Liver (tissue), 9 donors: ENCODE results near the gene EXT2. TPM values are rescaled to one million over a fixed set of nuclear protein-coding genes. Genes with fewer than 3 reads are reported as not detected.

ENCODE experiments used
- DNase-seq: peaks from one replicate; pipeline ENCODE4 v3.0.0-alpha.2; 2017; ENCODE audit warnings: low spot score
- H3K27ac ChIP-seq, 2 donors: one replicate each; pipeline ENCODE4 v1.7.0; 2013; ENCODE audit warnings: inconsistent platforms in 2 of 2, low read length in 2 of 2, control low read depth in 1 of 2, low read depth in 1 of 2, mild to moderate bottlenecking in 1 of 2
- H3K27me3 ChIP-seq, 4 donors: one replicate each; pipeline versions ENCODE4 v1.6.1 to v1.7.0; 2013; ENCODE audit warnings: low read length in 3 of 4, inconsistent platforms in 1 of 4, mild to moderate bottlenecking in 1 of 4, moderate library complexity in 1 of 4; ENCODE audit not compliant: control insufficient read depth in 4 of 4, insufficient read depth in 4 of 4
- H3K36me3 ChIP-seq, 4 donors: one replicate each; pipeline versions ENCODE4 v1.6.1 to v1.7.0; 2013; ENCODE audit warnings: low read length in 3 of 4, mild to moderate bottlenecking in 3 of 4, low read depth in 1 of 4, moderate library complexity in 1 of 4; ENCODE audit not compliant: control insufficient read depth in 4 of 4, insufficient read depth in 3 of 4
- H3K4me1 ChIP-seq, 4 donors: one replicate each; pipeline versions ENCODE4 v1.6.1 to v1.7.0; 2013; ENCODE audit warnings: low read length in 3 of 4, mild to moderate bottlenecking in 3 of 4, moderate library complexity in 1 of 4; ENCODE audit not compliant: control insufficient read depth in 4 of 4, insufficient read depth in 4 of 4
- H3K4me3 ChIP-seq, 3 donors: one replicate each; pipeline versions ENCODE4 v1.6.1 to v1.7.0; 2013; ENCODE audit warnings: low read length in 3 of 3, control low read depth in 1 of 3, low read depth in 1 of 3, mild to moderate bottlenecking in 1 of 3
- H3K9ac ChIP-seq, 2 donors: one replicate each; pipeline ENCODE4 v1.7.0; 2013; ENCODE audit warnings: low read length in 2 of 2, mild to moderate bottlenecking in 2 of 2, moderate library complexity in 2 of 2, control low read depth in 1 of 2, low read depth in 1 of 2
- H3K9me3 ChIP-seq, 4 donors: one replicate each; pipeline versions ENCODE4 v1.6.1 to v1.7.0; 2013; ENCODE audit warnings: low read length in 3 of 4; ENCODE audit not compliant: control insufficient read depth in 4 of 4
- ATF3 ChIP-seq: IDR thresholded peaks from 2 replicates; pipeline ENCODE4 v1.6.1; 2016; ENCODE audit warnings: antibody characterized with exemption
- CTCF ChIP-seq: fragments of 150-350 bp; IDR thresholded peaks from 2 replicates; pipeline ENCODE4 v1.5.1; 2017; ENCODE audit warnings: improper control_type of control experiment, low read depth, low read length; ENCODE audit not compliant: missing input control
- FOXA1 ChIP-seq: IDR thresholded peaks from 2 replicates; pipeline ENCODE4 v1.6.1; 2016; ENCODE audit warnings: antibody characterized with exemption
- FOXA2 ChIP-seq: IDR thresholded peaks from 2 replicates; pipeline ENCODE4 v1.6.1; 2016; ENCODE audit warnings: antibody characterized with exemption
- GABPA ChIP-seq, 2 donors: IDR thresholded peaks in 1 of 2; conservative IDR thresholded peaks in 1 of 2; 2 replicates each; pipeline ENCODE4 v1.6.1; 2016; ENCODE audit warnings: antibody characterized with exemption in 2 of 2, mild to moderate bottlenecking in 1 of 2, moderate library complexity in 1 of 2
- JUND ChIP-seq, 2 donors: IDR thresholded peaks; 2 replicates each; pipeline ENCODE4 v1.6.1; 2016; ENCODE audit warnings: antibody characterized with exemption in 2 of 2
- MAX ChIP-seq: IDR thresholded peaks from 2 replicates; pipeline ENCODE4 v1.6.1; 2016; ENCODE audit warnings: antibody characterized with exemption
- NR2F2 ChIP-seq: IDR thresholded peaks from 2 replicates; pipeline ENCODE4 v1.6.1; 2016; ENCODE audit warnings: antibody characterized with exemption
- RAD21 ChIP-seq, 2 donors: IDR thresholded peaks; 2 replicates each; pipeline ENCODE4 v1.6.1; 2016; ENCODE audit warnings: antibody characterized with exemption in 2 of 2, mild to moderate bottlenecking in 2 of 2
- RXRA ChIP-seq, 2 donors: IDR thresholded peaks; 2 replicates each; pipeline ENCODE4 v1.6.1; 2017 to 2018; ENCODE audit warnings: antibody characterized with exemption in 2 of 2, mild to moderate bottlenecking in 1 of 2
- SP1 ChIP-seq: IDR thresholded peaks from 2 replicates; pipeline ENCODE4 v1.6.1; 2018; ENCODE audit warnings: antibody characterized with exemption, mild to moderate bottlenecking
- TAF1 ChIP-seq: conservative IDR thresholded peaks from 2 replicates; pipeline ENCODE4 v1.6.1; 2016; ENCODE audit warnings: antibody characterized with exemption, mild to moderate bottlenecking
- YY1 ChIP-seq: IDR thresholded peaks from 2 replicates; pipeline ENCODE4 v1.6.1; 2016; ENCODE audit warnings: antibody characterized with exemption, mild to moderate bottlenecking
- ZBTB33 ChIP-seq: IDR thresholded peaks from 2 replicates; pipeline ENCODE4 v1.6.1; 2016; ENCODE audit warnings: antibody characterized with exemption
- WGBS: extraction: QIAGEN DNeasy Blood & Tissue Kit; methylation state at CpG from one replicate; pipeline ENCODE4 v1.1.7; 2013; 5-methylcytosine and 5-hydroxymethylcytosine counted together
- polyA plus RNA-seq, 2 donors: library from polyadenylated mRNA; stranded (reverse) in 1 of 2; unstranded in 1 of 2; fragments of 200-250 nt in 1 of 2; fragments of >200 nt in 1 of 2; fragmentation: Nextera tagmentation in 1 of 2; extraction: Ambion mirVana in 1 of 2; gene quantifications; one replicate each; pipeline versions ENCODE4 v1.2.1 to v1.2.3, GENCODE V29; 2013 to 2015
- total RNA-seq, 2 donors: library from RNA; depleted of rRNA; stranded (reverse); fragments of >200 nt; gene quantifications; one replicate each; pipeline ENCODE4 v1.2.3, GENCODE V29; 2014
- donor health status: healthy.
- donor health status: healthy.
- donor health status: healthy.
- donor health status: healthy.
- donor health status: healthy.

The EXT2 gene
- total and polyA plus RNA-seq, 4 donors: 8.4 to 36.1 (median 29.8) TPM

- no peak overlapping the region for H3K9ac ChIP-seq
- no peak overlapping the region for H3K4me3 ChIP-seq
- TF ChIP-seq RAD21 (IDR thresholded peaks at IDR 0.05) (no peak), GABPA (IDR thresholded peaks at IDR 0.05 in 1 of 2, conservative IDR thresholded peaks at IDR 0.05 in 1 of 2) (no peak), NR2F2 (no peak), SP1 (no peak)
- H3K27me3 ChIP-seq: no peaks in the 10 kb centered on the region
- peaks cover 0 to 3% (median 0%) of the 10 kb centered on the region in 4 donors for H3K4me1 ChIP-seq
- no peaks in the 10 kb centered on the region for H3K9me3 ChIP-seq
- DNase-seq: no peak
- peaks cover 0 to 5% (median 2%) of the 10 kb centered on the region in 4 donors for H3K36me3 ChIP-seq
- no peak overlapping the region for H3K27ac ChIP-seq
- 91% methylated on average over 7 of the region's 7 CpGs for WGBS
These were observed 48.8 kb downstream of the EXT2 start for GRCh38 chr11:44143987-44144909.

GRCh38 chr11:44145011-44145775 lies 49.7 kb downstream of the EXT2 start:
- no peak overlapping the region for H3K27ac ChIP-seq
- H3K9me3 ChIP-seq: no peaks in the 10 kb centered on the region
- H3K4me3 ChIP-seq: no peak overlapping the region
- H3K9ac ChIP-seq: no peak overlapping the region
- peaks cover 0 to 5% (median 2%) of the 10 kb centered on the region in 4 donors for H3K36me3 ChIP-seq
- no peak for TF ChIP-seq CTCF
- no peak for TF ChIP-seq SP1
- TF ChIP-seq TAF1: no peak
- no peak for TF ChIP-seq ZBTB33
- no peak for TF ChIP-seq JUND (IDR thresholded peaks at IDR 0.05)
- DNase-seq: no peak
- H3K27me3 ChIP-seq: no peaks in the 10 kb centered on the region
- 88% methylated on average over 3 of the region's 3 CpGs for WGBS
- H3K4me1 ChIP-seq: peaks cover 0 to 3% (median 0%) of the 10 kb centered on the region in 4 donors

- no peaks in the 10 kb centered on the region for H3K27me3 ChIP-seq
- TF ChIP-seq TAF1: no peak
- TF ChIP-seq NR2F2: no peak
- no peak for TF ChIP-seq YY1
- no peak for TF ChIP-seq ATF3
- no peak for TF ChIP-seq RXRA (IDR thresholded peaks at IDR 0.05)
- TF ChIP-seq FOXA1: no peak
- no peak for TF ChIP-seq CTCF
- TF ChIP-seq MAX: no peak
- TF ChIP-seq FOXA2: no peak
These were observed 51.5 kb downstream of the EXT2 start for GRCh38 chr11:44146931-44147330.

More at GRCh38 chr11:44146931-44147330, 51.5 kb downstream of the EXT2 start:
- Histone ChIP-seq H3K4me1 (peaks cover 0 to 3% (median 0%) of the 10 kb centered on the region in 4 donors), H3K4me3 (no peak overlapping the region), H3K9ac (no peak overlapping the region), H3K27ac (no peak overlapping the region), H3K9me3 (no peaks in the 10 kb centered on the region), H3K36me3 (peaks cover 0 to 7% (median 3%) of the 10 kb centered on the region in 4 donors)
- 98% methylated on average over 2 of the region's 2 CpGs for WGBS
- DNase-seq: no peak
